HG03060 (cell line): ENCODE measurements around the gene TSC22D1.

Experiments used
- ATAC-seq: cut with Tn5 transposase; IDR thresholded peaks from one replicate; pipeline ENCODE4 v1.9.1; 2021; ENCODE audit warnings: low read depth, moderate number of reproducible peaks; ENCODE audit not compliant: unreplicated experiment

The TSC22D1 gene

DNA sequence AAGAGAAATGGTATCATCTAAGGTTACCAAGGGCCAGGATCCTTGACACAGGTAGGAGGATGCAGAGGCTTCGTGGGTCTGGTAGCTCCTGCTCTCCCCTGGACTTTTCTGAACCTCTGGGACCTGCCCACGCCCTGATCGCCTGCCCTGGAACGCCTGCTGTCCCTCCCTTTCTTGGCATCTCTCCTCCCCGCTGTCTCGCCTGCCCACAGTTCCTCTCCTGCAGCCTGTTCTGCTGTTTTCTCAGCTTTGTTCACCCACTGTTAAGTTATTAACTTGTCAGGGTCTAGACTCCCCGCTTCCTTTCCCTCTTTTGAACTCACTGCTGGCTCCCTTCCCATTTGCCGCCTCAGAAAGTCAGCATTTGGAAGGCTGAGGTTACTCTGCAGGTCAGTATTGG is 182.7 kb downstream of the TSC22D1 start:
- no peak for ATAC-seq

DNA sequence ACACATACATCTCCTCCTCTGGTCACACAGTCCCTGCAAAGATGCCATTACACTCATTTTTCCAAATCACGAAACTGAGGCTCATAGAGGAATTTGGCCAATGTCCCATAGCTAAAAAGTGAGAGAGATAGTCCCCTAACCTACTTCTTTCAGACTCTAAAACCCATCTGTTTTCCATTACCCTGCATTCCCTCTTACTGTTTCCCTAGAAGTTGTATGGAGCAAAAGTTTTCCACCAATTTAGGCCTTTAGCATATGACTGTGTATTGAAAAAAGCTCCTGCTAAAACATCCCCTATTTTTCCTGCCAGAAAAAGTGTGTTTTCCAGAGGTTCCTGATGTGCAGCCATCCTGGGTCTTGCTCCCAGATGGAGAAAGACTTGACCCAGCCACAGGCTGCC is 186.3 kb downstream of the TSC22D1 start:
- ATAC-seq = no peak

DNA sequence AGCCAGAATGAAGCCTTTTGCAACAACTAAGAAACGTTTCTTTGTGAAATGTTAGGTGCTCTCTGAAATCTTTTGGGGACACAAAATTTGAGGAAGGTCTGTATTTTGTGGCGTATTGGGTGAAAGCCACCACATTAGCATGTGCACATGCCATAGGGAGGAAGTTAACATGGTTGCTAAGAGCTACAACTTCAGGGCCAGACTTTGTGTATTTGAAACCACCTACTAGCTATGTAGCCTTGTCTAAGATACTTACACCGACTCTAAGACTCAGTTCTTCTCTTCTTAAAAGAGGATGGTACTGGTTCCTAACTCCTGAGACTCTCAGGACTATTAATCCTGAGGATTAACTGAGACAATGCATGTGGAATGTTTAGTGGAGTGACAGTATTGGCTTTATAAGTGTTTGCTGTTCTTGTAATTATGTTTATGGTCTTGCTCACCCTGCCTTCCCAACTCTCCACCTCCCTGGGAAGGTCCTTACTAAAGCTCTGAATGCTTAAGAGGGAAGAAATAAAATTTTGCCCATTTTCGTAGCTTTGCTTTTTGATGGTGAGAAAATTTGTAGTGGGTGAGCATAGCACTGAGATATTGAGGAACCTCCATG is 187.0 kb downstream of the TSC22D1 start:
- no peak for ATAC-seq

DNA sequence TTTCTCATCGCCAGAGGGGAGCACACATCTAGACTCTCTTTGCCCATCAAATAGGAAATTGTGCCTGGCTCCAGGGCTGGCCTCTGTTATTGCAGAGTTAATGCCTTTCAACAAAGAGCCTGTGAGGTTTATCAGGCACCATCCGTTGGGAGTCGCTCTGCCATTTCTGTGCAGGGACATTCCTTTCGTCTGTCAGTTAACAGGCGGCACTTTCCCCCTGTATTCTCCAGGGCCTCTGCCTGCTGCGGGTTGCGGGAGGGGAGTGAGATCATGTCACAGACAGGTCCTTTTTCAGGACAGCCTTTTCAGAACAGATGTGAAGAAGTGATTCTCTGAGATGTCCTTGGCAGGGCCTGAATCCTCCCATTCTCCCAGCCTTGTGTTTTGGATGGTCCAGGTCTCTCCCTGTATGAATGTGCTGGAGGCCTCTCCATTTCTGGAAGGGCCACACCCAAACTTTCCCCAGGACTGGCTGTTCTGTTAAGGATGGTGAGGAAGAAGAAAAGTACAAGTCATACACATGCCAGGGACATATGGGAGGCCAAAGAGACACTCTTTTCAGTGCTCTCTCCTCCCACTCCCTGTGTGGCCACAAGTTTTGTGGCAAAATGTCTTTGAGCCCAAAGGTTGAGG is 187.6 kb downstream of the TSC22D1 start:
- no peak for ATAC-seq

DNA sequence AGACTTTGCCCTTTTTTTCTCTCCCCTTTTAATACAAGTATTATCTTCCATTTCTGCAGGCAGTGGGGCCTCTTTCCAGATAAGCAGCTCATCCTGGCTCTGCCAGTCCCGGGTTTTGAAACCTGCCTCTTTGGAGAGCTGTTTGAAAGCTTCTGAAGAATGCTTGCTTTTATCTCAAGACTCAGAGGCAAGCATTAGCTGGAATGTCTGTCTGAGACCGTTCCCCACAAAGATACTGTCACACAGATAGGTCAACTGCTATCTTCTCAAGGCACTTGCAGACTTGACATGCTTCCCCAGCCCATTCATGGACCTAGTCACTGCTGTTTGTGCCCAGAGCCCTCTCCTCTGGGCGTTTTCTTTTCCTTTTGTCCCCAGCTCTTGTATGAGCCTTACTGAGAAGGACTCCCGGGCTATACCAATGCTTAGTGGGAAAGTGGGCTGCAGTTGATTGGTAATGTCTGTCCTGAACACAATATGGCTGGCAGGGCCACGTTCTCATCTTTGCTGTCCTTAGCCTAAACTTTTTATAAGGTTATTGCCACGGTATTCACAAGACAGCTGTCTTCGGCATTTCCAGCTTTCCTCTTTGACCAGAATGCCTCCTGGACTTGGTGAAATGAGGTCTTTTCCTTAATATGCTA is 189.1 kb downstream of the TSC22D1 start:
- no peak for ATAC-seq

DNA sequence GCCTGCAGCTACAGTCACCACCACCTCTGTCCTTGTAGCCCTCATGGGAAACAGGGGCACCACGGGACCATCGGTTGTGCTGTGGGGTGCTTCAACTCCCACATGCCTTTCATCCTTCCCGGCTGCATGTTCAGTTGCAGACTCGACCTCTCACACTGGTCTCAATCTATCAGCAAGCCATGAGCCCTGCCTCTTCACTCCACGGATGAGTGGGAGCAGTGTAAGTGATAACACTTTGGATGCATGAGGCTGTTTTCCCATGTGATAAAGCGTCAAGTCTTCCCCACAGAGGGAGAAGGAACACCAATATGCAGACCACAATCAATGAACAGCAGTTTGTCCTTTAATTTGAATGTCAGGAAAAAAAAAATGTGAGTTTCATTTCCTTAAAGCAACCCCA is 190.3 kb downstream of the TSC22D1 start:
- ATAC-seq = no peak

DNA sequence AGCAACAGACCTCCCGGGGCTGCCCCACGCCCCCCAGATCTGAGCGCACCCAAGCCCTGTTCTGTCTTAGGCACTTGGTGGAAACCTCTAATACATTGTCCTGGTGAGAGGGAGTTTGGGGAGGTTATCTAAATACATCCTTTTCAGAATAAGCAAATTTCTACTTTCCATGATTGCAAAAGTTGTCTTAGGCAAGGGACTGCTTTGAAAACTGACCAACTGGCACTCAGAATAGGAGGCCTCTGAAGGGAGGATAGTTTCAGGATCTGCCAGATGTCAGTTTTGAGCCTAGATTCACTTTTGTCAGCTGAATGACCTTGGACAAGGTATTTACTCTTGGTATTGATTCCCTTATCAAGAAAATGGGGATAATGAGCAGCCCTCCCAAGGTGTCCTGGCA is 190.7 kb downstream of the TSC22D1 start:
- ATAC-seq = no peak

DNA sequence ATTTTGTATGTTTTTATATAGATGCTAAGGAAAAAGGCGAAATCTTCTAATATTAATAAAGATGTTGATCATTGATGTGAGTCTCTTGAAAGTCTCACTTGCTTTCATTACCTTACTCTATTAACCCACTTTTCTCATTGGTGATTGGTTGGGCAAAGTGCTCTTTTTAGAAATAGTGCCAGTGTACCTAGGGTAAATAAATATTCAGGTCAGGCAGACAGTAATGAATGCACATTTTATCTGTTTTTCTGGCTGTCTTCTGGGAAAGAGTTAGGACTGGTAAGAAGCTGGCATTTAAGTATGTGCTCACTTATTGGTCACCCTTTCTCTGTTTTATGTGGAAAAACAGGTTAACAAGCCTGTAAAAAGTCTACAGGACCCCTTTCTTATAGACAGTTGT is 191.4 kb downstream of the TSC22D1 start:
- no peak for ATAC-seq

DNA sequence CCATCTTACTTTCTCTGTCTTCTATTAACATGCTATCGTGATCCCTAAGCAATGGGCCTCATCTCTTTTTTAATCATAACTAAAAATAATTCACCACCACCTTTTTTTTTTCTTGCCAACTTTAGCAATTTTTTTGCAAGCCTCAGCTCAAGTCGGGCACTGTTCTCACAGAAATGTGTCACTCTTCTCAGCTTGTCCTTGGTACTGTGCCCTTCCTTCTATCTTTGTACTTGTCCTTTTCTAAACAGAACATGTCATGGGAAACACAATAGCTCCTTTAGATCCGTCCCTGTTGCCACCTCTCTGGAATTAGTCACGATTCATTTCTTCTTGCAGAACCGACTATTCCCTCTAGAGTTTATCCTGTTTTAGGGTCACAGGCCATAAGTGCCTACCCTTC is 192.2 kb downstream of the TSC22D1 start:
- no peak for ATAC-seq

DNA sequence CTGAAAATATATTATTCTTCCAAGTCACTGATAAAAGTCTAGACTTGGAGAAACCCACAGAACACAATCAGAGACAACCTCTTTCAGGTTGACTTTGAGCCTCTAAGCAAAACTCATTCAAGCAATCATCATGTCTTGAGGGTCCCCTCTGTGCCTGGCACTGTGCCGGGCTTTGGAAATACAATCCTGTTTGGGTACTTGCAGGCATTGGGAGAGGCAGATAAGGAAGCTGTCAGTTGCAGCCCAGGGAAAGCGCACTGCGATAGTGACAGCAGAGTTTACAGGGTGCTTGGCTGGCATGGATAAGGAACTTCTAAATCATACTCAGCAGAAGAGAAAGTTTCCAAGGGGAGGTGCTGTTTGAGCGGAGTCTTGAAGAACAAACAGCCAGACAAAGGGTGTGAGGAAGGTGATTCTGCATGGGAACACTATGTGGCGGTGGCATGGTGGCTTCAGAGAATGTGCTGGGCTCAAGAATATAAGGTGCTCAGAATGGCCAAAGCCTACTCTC is 193.4 kb downstream of the TSC22D1 start:
- no peak for ATAC-seq
